HFFc6 (cell line): ENCODE data around the gene P2RX7. TPM values are rescaled to one million over a fixed set of nuclear protein-coding genes. Genes with fewer than 3 reads are reported as not detected.
A peak's percentile ranks its signal among the peaks of the same experiment; 100 is the strongest.

Experiments
- DNase-seq: peaks from one replicate; pipeline ENCODE4 v3.0.0-alpha.2; 2018
- H3K27ac Mint-ChIP-seq: 2 replicates; pipeline ENCODE4 v1.8.0; 2020; ENCODE audit warnings: mild to moderate bottlenecking, mixed read lengths
- H3K27me3 Mint-ChIP-seq: 2 replicates; pipeline ENCODE4 v1.8.0; 2021; ENCODE audit warnings: mild to moderate bottlenecking, moderate library complexity, mixed read lengths; ENCODE audit not compliant: insufficient read depth
- H3K36me3 Mint-ChIP-seq: 2 replicates; pipeline ENCODE4 v1.8.0; 2021; ENCODE audit warnings: low read depth, mixed read lengths
- H3K4me1 Mint-ChIP-seq: 2 replicates; pipeline ENCODE4 v1.8.0; 2020; ENCODE audit warnings: low read depth, mixed read lengths
- H3K4me3 Mint-ChIP-seq: 2 replicates; pipeline ENCODE4 v1.8.0; 2020; ENCODE audit warnings: mild to moderate bottlenecking, moderate library complexity, mixed read lengths
- H3K9me3 Mint-ChIP-seq: 2 replicates; pipeline ENCODE4 v1.8.0; 2020; ENCODE audit warnings: mild to moderate bottlenecking, mixed read lengths
- total RNA-seq, 6 experiments: library from RNA; stranded (reverse); fragmentation: NEBNext Ultra II Directional; extraction: Animal tissue kit (Norgen Biotek cat#: 25700); gene quantifications; 2 replicates in 1 of 6; 3 replicates in 5 of 6; pipeline ENCODE4 v1.2.3, GENCODE V29; 2021
- TF ChIP-seq, protein P1 (sequence below): fragments of 200-600 bp; sonication (generic); IDR thresholded peaks from 2 replicates; pipeline ENCODE4 v1.5.0; 2021; ENCODE audit warnings: antibody characterized with exemption, mild to moderate bottlenecking

P2RX7 gene
- total RNA-seq, 6 experiments from 2014 or later = 0.17 to 0.32 (median 0.24) TPM

DNA sequence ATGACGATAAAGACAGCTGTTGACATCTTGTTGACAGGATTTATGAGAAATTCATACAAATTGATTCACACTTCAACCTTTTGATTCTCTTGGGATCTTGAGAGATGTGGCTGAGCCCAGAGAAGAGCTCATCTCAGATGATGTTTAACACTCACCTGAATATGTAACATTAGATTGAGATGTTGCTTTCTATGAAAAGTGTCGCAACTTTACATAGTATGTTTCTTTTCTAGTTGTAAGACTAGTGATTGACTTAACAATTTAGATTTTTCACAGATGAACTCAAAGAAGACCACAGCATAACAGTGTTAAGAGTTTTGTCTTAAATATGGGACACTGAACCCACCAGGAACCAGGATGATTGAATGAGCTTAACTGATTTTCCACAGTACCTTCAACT is 40.6 kb upstream of the P2RX7 start:
- Mint-ChIP-seq H3K27me3 (peaks cover 38% of the 10 kb centered on the region), H3K27ac (no peak overlapping the region), H3K9me3 (0 out of 2 replicates have a peak, but pooled peaks cover 4% of the 10 kb centered on the region), H3K4me1 (peaks cover 22% of the 10 kb centered on the region), H3K4me3 (no peak overlapping the region), H3K36me3 (no peaks in the 10 kb centered on the region)
- TF ChIP-seq, protein P1, sequence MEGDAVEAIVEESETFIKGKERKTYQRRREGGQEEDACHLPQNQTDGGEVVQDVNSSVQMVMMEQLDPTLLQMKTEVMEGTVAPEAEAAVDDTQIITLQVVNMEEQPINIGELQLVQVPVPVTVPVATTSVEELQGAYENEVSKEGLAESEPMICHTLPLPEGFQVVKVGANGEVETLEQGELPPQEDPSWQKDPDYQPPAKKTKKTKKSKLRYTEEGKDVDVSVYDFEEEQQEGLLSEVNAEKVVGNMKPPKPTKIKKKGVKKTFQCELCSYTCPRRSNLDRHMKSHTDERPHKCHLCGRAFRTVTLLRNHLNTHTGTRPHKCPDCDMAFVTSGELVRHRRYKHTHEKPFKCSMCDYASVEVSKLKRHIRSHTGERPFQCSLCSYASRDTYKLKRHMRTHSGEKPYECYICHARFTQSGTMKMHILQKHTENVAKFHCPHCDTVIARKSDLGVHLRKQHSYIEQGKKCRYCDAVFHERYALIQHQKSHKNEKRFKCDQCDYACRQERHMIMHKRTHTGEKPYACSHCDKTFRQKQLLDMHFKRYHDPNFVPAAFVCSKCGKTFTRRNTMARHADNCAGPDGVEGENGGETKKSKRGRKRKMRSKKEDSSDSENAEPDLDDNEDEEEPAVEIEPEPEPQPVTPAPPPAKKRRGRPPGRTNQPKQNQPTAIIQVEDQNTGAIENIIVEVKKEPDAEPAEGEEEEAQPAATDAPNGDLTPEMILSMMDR = no peak
- no peak for DNase-seq

DNA sequence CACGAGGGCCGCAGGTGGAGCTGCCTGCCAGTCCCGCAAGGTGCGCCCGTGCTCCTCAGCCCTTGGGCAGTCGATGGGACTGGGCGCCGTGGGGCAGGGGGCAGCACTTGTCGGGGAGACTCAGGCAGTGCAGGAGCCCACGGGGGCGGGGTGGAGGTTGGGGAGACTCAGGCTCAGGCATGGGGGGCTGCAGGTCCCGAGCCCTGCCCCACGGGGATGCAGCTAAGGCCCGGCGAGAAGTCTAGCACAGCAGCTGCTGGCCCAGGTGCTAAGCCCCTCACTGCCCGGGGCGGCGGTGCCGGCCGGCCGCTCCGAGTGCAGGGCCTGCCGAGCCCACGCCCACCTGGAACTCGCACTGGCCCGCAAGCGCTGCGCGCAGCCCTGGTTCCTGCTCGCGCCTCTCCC is 39.2 kb upstream of the P2RX7 start:
- Mint-ChIP-seq H3K4me1 (peaks cover 10% of the 10 kb centered on the region), H3K27ac (no peak overlapping the region), H3K27me3 (peaks cover 41% of the 10 kb centered on the region), H3K9me3 (0 out of 2 replicates have a peak, but pooled peaks cover 4% of the 10 kb centered on the region), H3K36me3 (no peaks in the 10 kb centered on the region), H3K4me3 (no peak overlapping the region)
- no peak for DNase-seq
- TF ChIP-seq, protein P1 = no peak

DNA sequence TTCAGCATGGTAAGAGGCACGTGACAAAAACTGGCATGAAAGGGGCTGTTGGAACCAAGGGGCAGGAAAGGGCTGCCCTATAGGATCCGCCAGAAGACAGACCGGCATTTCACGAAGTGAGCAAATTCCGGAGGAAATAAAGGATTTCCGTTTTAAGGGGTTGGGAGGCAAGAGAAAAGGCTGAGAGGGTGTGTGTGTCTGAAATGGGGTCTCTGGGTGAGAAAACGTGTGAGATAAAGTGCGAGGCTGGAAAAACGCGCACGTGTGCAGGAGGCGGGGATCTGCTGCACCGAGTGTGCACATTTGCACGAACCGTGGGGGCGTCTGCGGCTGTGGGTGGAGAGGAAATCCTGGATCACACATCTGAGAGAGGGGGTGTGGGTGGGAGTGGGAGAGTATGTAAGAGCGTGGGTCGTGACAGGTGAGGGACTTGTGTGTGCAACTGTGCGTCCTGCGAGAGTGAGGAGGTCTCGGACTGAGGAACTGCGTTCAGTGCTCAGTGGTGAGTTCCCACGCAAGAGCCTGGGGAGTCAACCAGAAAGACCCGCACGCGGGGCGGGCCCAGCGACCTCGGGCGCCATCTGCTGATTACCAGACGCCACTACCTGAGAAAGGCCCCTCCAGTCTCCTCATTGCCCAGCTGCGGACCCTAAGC is 37.0 kb upstream of the P2RX7 start:
- Mint-ChIP-seq H3K36me3 (peaks cover 6% of the 10 kb centered on the region; the same call in 1 of the 2 replicates), H3K4me1 (peaks cover 10% of the 10 kb centered on the region), H3K27ac (no peak overlapping the region; the same call in 1 of the 2 replicates), H3K4me3 (peak overlapping the region; percentile 83), H3K9me3 (peaks cover 17% of the 10 kb centered on the region), H3K27me3 (peaks cover 52% of the 10 kb centered on the region)
- TF ChIP-seq, protein P1 = peak; percentile 82
- DNase-seq = no peak

DNA sequence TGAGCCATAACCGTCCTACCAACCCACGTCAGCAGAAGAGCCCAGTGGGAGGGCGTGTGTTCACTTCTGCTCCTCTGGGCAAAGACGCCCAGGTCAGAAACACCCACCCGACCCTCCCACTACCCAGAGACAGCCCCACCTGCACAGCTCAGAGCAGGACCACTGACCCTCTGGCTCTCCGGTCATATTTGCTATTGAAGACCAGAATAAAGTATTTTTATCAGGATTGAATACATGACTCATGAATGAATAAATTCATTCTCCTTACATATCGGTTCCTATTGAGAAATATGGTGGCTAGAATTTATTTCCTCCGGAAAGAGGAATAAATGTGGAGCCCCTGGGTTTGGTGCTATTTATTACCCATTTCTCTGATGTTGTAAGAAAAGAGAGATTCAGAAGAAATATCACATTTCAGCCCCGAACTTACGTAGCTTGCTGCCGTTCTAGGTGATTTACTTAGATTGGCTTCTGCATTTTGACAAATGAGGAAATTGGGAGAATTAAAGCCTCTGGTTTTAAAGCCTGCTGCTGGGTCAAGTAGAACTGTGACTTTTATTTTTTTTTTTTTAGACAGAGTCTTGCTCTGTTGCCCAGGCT is 36.4 kb upstream of the P2RX7 start:
- TF ChIP-seq, protein P1 = peak; percentile 57
- Mint-ChIP-seq H3K4me1 (peaks cover 10% of the 10 kb centered on the region), H3K9me3 (peaks cover 17% of the 10 kb centered on the region), H3K27me3 (peaks cover 49% of the 10 kb centered on the region), H3K27ac (no peak overlapping the region), H3K4me3 (peak overlapping the region; percentile 83), H3K36me3 (peaks cover 6% of the 10 kb centered on the region; the same call in 1 of the 2 replicates)
- DNase-seq = no peak

DNA sequence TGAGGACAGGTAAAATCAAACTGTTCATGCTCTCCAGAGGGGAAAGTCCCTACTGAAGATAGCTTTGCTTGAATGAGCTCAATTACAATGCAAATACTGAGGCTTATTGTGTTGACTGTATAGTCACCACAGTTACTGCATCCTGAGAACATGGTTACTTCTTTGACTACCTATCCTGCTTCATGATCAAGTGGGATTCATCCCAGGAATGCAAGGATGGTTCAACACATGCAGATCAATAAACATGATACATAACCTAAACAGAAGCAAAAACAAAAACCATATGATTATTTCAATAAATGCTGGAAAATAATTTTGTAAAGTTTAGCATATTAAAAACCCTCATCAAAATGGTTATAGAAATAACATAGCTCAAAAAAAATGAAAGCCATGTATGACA is 32.9 kb upstream of the P2RX7 start:
- TF ChIP-seq, protein P1 = no peak
- Mint-ChIP-seq H3K27ac (no peak overlapping the region), H3K27me3 (peaks cover 41% of the 10 kb centered on the region), H3K36me3 (peaks cover 6% of the 10 kb centered on the region; the same call in 1 of the 2 replicates), H3K4me3 (no peak overlapping the region), H3K9me3 (peaks cover 13% of the 10 kb centered on the region), H3K4me1 (peaks cover 10% of the 10 kb centered on the region)
- no peak for DNase-seq
